GM18526 (cell line): Measurements from ENCODE around the gene NKTR.

Source experiments
- POLR2A ChIP-seq: IDR thresholded peaks from 3 replicates; pipeline ENCODE4 v1.6.1; 2011; ENCODE audit not compliant: insufficient read length; ENCODE audit errors: extremely low read depth

Gene NKTR

DNA sequence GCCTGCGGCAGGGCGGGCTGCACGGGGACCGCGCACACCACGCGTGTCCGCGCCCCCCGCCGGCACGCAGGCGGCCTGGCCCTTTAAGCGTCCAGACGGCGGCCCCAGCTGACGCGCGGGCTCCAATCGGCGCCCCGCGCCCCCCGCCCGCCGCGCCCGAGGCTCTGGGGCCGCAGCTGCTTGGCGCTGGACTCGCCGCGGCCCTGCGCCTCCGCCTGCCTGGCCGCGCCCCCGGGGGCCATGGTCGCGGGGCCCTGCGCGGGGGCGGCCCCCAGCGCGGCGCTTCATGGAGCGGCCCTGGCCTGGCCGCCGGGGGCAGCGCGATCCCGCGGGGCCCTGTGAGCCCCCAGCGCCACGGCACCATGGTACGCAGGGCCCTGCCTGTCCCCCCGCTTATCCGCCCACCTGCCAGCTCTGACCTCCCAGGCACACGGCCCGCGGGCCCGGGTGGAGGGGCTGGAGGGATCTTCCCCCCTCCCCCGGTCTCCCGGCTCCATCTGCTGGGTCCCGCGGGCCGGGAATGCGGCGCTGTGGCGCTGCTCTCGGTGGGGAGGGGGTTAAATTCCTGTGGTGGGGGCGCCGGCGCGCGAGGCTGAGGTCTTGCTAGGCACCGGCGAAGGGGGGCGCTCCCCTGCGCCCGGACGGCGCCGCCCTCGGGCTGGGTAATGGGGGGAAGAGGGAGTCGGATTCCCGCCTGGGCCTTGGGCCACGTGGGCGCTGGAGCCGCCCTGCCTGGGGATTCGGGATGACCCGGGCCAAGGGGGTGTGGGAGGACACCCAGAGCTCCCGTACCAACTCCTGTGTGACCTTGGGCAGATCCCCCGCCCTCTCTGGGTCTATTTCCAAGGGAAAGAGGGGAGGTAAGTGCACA, 54.1 kb downstream of the NKTR start:
- no peak for TF ChIP-seq POLR2A

DNA sequence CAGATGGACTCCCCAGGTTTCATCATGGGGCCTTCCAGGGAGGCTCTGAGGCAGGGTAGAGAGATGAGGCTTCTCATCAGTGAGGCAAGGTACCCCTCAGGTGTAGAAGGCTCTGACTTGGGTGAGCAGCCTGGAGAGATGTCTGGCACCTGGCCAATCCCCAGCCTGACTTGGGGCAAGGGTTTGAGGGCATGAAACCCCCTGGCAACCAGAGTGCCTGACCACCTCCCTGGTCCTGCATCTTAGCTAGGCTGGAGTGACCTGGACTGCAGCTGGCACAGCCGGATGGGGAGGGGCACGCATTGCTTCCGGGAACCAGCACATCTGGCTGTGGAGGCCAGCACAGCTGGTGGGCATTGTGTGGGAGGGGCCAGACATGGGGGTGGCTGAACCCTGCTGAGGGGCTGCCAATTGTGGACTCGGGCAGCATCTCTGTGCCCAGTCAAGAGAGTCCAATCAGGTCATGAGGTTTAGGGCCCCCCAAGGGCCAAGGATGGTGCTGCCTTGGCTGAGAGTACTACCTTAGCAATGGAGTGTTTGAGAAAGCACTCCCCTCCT, 54.9 kb downstream of the NKTR start:
- TF ChIP-seq POLR2A, result no peak

DNA sequence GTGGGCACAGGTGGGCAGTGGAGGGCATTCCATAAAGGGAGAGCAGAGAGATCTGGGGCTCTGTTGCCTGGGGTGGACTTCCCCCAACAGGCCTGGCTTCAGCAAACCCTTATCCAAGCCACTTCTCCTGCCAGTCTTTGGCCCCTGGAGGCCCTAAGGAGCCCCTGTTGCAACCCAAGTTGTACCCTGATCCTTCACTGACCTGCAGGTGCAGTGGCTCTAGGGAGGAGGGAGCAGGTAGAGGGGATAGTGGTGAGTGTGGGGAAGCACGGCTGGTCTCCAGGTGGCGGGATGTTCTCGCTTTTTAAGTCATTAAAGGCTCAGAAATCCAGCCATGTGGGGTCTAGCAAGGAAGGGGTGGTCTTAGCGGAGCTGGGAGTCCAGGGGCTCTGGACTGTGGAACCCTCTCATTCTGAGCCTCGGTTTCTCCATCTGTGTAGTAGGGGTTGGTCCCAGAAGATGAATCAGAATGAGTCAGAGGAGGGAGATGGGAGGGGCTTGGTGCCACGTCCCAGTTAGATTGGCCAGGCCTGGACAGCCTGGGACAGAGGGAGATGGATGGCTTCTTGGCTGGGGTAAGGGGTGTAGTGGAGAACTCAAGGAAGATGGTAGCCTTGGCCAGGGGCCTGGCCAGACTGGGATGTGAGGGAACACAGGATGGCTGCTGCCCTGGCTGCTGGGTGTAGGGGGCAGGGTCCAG, 55.6 kb downstream of the NKTR start:
- no peak for TF ChIP-seq POLR2A

DNA sequence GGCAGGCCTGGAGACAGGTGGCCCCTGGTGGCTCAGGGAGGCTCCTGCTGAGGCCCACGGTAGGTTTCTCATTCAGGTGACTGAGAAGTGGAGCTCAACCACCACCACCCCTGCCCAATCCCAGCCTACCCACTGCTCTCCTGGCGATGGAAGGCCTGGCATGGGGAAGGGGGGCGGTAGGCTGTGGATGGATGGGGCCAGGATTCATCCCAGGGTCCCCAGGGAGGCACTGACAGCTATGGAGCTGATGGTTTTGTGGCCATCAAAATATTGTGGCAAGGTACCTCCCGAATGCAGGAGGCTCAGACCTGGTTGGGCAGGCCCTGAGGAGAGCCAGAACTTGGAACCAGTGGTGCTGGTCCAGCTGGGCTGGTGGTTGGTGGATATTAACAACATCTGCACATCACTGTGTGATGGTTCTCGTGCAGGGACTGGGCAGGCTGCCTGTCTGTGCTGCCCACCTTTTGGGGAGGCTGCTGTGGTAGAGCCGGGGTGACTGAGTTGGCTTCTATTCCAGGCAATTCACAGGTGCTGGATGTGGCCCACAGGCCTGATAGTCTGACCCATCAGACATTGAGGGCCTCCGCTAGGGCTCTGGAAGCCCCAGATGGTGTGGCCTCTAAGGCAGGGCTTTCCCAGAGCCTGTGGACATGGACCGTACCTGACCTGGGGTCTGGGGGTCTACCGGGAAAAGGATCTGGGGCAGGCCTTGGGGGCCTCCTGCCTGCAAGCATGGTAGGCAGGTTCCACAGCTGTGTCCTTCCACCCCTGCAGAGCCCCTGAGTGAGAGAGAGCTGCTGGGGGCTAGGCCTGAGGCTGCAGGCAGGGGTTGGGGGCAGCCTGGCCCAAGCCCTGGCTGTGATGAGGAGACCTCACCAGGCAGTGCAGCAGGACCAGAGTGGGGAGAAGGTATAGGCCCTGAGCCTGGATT, 56.5 kb downstream of the NKTR start:
- no peak for TF ChIP-seq POLR2A

DNA sequence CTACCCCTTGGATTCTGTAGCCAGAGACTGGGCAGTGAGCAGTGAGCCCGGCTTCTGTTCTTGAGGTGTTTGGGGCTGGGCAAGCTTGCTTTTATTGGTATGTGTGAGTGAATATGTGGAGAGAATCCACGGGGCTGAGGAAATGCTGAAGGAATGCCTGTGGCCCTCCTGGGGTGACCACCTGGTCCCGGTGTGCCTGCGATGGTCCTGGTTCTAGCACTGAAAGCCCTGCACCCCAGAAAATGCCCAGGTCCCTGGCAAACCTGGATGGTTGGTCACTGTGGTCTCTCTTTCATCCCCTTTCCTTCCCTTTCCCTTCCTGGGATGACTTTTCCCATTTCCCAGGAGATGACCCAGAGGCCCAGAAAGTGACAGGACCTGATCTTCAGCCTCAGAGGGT, 57.2 kb downstream of the NKTR start:
- no peak for TF ChIP-seq POLR2A

DNA sequence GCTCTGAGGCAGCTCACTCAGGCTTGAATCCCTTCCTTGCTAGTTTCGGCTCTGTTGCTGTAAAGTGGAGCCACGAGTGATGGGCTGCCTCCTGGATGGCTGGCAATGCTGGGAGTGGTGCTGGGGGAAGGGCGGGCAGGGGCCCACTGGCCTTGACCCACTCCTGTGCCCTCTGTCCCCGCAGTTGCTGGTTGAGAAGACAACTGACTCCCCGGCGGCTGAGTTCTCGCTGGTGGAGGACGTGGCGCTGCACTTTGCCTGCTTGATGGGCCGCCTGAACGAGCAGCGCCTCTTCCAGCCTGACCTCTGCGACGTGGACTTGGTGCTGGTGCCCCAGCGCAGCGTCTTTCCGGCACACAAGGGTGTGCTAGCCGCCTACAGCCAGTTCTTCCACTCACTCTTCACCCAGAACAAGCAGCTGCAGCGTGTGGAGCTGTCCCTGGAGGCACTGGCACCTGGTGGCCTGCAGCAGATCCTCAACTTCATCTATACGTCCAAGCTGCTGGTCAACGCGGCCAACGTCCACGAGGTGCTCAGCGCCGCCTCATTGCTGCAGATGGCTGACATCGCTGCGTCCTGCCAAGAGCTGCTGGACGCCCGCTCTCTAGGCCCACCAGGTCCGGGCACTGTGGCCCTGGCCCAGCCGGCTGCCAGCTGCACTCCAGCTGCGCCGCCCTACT, 57.7 kb downstream of the NKTR start:
- TF ChIP-seq POLR2A, result no peak

DNA sequence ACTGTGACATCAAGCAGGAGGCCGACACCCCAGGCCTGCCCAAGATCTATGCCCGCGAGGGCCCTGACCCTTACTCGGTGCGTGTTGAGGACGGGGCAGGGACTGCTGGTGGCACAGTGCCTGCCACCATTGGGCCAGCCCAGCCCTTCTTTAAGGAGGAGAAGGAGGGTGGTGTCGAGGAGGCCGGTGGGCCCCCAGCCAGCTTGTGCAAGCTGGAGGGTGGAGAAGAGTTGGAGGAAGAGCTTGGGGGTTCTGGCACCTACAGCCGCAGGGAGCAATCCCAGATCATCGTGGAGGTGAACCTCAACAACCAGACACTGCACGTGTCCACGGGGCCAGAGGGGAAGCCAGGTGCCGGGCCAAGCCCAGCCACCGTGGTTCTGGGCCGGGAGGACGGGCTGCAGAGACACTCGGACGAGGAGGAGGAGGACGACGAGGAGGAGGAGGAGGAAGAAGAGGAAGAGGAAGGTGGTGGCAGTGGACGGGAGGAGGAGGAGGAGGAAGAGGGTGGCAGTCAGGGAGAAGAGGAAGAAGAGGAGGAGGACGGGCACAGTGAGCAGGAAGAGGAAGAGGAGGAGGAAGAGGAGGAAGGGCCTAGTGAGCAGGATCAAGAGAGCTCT, 58.4 kb downstream of the NKTR start:
- TF ChIP-seq POLR2A, result no peak

DNA sequence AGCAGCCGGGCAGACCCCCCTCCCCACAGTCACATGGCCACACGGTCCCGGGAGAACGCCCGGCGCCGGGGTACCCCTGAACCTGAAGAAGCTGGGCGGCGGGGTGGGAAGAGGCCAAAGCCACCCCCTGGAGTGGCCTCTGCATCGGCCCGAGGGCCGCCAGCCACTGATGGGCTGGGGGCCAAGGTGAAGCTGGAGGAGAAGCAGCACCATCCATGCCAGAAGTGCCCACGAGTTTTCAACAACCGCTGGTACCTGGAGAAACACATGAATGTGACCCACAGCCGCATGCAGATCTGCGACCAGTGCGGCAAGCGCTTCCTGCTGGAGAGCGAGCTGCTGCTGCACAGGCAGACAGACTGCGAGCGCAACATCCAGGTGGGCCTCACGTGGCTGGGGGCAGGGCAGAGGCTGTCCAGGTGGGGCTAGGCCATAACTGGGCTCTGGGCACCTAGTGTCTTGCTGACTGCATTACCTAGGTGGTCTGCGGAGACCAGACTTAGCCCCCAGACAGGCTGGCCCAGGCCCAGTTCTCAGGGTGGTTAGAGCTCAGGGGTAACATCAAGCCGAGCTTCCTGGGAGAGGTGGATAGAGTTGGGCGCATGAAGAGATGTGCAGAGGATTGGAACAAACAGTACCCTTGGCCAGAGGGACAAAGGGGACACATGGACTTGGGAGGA, 59.1 kb downstream of the NKTR start:
- no peak for TF ChIP-seq POLR2A

DNA sequence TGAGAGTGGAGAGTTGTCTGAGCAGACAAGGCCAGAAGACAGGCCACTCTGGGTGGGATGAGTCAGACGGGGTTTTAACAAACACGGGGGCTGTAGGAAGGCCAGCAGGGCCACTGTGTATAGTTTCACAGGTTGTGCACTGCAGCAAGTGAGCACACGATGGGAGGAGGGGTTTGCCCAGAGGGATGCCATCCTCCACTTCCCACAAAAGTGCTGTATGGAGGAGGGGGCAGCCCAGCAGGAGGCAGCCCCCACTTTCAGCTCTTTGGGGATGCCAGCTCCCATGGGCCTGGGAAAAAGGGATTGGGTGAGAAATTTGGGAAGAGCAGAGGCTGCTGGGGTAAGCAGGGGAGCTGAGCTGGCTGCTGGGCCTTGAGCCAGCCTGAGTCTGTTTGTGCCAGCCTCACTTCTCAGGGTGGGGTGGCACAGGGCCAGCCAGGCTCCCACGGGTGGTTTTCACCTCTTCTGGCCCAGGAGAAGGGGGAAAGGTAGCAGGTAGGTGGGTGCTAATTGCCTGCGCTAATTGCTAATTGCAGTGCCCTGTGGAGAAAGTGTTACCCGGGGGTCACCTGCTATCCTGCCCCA, 59.7 kb downstream of the NKTR start:
- TF ChIP-seq POLR2A, result no peak

DNA sequence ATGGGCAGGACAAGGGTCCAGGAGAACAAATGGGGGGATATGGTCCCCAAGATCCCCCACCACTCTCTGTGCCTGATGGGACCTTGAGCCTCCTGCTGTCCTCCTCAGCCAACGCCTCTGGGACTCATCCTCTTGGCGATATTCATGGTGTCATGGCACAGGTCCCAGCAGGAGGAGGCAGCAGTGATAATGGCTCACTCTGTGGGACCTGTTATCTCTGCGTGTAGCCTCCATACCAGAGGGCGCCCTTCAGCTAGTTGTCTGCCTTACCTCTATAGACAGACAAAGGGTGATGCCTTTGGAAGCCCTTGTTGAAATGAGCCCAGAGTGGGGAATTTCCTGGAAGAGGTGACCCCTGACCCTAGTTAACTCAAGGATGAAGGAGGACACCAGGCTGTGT, 60.4 kb downstream of the NKTR start:
- TF ChIP-seq POLR2A, result no peak

DNA sequence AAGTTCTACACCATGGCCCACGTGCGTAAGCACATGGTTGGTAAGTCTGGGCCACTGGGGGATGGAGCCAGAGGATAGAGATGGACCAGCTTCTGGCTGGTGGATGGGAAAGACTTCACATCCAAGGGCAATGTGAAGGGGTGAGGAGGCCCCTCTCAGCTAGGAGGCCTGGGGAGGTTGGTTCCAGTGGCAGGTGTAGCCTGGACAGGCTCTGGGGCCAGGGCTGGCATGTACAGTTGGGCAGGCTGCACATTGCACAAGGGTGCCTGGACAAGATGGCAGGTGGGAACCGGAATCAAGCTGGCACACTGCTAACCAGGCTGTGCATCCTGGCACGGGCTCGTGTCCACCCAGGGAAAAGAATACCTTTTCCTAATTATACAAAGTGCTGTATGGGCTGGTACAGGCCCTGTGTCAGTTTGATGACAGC, 61.1 kb downstream of the NKTR start:
- no peak for TF ChIP-seq POLR2A

DNA sequence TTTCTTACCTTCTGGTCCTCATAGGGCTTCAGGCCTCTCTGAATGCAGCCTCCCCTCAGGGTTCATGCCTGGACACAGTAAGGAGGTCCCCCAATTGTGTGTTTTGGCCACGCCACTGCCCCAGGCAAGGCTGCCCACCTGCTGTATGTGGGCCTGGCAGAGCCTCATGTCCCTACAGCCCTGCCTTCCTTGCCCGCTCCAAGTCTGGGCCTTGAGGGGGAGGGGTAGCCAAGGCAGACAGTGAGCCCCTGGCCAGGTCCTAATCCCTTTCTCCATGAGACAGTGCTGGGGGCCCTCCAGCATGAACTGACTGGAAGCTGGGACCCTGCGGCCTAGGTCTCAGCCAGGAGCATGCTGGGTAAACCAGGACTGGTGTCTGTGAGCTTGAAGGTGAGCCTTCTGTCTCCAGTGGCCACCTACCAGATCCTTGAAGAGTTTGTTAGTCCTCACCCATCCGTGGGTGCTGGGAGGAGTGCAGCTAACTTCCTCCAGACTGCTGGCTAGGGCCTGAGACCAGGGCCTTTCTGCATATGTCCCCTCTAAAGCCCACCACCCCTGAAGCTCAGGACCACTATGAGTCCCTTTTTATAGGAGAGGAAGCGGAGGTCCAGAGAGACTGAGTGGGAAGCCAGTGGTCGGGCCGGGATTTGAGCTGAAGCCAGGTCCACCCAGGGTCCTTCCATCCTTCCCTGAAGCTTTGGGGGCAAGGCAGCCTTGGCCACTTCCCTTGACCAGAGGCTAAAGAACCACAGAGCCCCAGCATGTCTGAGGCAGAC, 61.7 kb downstream of the NKTR start:
- TF ChIP-seq POLR2A, result no peak
